Measurements from ENCODE around the gene XYLB.

DNA sequence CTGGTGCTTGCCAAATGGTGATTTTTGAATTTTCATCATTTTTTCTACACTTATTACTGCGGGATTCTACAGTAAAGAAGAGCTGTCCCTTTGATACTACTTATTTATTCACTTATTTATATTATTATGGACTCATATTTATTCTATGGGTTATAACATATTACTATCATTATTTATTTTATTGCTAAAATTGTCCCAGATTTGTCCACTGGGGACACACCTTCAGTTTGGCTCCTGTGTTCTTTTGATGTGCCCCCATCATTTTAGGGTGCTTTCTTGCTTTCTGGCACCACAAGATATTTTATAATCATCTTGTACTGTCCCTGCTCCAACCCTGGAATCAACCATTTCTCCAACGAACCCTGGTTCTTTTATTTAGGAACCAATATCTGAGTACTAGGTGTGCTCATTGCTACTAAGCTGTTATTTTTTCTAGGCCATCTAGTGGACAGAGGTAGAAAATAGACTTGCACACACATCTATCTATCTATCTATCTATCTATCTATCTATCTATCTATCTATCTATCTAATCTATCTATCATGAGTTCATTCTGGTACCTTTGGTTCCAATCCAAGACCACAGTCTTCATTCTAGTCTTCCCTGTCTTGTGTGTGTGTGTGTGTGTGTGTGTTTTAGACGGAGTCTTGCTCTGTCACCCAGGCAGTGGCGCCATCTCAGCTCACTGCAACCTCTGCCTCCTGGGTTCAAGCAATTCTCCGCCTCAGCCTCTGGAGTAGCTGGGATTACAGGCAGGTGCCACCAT is 48.5 kb upstream of the XYLB start:
- TF ChIP-seq, protein P1, sequence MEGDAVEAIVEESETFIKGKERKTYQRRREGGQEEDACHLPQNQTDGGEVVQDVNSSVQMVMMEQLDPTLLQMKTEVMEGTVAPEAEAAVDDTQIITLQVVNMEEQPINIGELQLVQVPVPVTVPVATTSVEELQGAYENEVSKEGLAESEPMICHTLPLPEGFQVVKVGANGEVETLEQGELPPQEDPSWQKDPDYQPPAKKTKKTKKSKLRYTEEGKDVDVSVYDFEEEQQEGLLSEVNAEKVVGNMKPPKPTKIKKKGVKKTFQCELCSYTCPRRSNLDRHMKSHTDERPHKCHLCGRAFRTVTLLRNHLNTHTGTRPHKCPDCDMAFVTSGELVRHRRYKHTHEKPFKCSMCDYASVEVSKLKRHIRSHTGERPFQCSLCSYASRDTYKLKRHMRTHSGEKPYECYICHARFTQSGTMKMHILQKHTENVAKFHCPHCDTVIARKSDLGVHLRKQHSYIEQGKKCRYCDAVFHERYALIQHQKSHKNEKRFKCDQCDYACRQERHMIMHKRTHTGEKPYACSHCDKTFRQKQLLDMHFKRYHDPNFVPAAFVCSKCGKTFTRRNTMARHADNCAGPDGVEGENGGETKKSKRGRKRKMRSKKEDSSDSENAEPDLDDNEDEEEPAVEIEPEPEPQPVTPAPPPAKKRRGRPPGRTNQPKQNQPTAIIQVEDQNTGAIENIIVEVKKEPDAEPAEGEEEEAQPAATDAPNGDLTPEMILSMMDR (IDR thresholded peaks at IDR 0.05): peak; percentile 65
- TF ChIP-seq, protein P2, sequence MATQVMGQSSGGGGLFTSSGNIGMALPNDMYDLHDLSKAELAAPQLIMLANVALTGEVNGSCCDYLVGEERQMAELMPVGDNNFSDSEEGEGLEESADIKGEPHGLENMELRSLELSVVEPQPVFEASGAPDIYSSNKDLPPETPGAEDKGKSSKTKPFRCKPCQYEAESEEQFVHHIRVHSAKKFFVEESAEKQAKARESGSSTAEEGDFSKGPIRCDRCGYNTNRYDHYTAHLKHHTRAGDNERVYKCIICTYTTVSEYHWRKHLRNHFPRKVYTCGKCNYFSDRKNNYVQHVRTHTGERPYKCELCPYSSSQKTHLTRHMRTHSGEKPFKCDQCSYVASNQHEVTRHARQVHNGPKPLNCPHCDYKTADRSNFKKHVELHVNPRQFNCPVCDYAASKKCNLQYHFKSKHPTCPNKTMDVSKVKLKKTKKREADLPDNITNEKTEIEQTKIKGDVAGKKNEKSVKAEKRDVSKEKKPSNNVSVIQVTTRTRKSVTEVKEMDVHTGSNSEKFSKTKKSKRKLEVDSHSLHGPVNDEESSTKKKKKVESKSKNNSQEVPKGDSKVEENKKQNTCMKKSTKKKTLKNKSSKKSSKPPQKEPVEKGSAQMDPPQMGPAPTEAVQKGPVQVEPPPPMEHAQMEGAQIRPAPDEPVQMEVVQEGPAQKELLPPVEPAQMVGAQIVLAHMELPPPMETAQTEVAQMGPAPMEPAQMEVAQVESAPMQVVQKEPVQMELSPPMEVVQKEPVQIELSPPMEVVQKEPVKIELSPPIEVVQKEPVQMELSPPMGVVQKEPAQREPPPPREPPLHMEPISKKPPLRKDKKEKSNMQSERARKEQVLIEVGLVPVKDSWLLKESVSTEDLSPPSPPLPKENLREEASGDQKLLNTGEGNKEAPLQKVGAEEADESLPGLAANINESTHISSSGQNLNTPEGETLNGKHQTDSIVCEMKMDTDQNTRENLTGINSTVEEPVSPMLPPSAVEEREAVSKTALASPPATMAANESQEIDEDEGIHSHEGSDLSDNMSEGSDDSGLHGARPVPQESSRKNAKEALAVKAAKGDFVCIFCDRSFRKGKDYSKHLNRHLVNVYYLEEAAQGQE (IDR thresholded peaks at IDR 0.05; ENCODE audit: insufficient read depth in 1 of 2, low read depth in 2 of 2, low read length in 1 of 2): no peak
- TF ChIP-seq POLR2AphosphoS5 (IDR thresholded peaks at IDR 0.05; ENCODE audit: low read depth, low read length): no peak

Measured in Panc1 (cell line).